ENCODE measurements around the gene HTR3B. TPM values are rescaled to one million over a fixed set of nuclear protein-coding genes. Genes with fewer than 3 reads are reported as not detected.
A peak's percentile ranks its signal among the peaks of the same experiment; 100 is the strongest.

The HTR3B gene
- total RNA-seq, 1 experiment from 2014 or later = not detected

GRCh38 chr11:113991170-113991569 lies 86.6 kb downstream of the HTR3B start:
- no peak for TF ChIP-seq CTCF (conservative IDR thresholded peaks at IDR 0.05)
- Histone ChIP-seq H3K27me3 (ENCODE audit: insufficient read depth, low read length) (no peaks in the 10 kb centered on the region), H3K79me2 (ENCODE audit: insufficient read depth, low read length) (no peaks in the 10 kb centered on the region), H3K79me1 (ENCODE audit: insufficient read depth, low read depth, low read length, poor library complexity, severe bottlenecking) (no peaks in the 10 kb centered on the region), H3K56ac (ENCODE audit: insufficient read length, low read depth, low read length) (no peak overlapping the region), H2AFZ (ENCODE audit: low read length) (no peak overlapping the region), H3K23ac (ENCODE audit: insufficient read length, low read depth, low read length) (no peak overlapping the region), H3K27ac (ENCODE audit: insufficient read length, low read depth, low read length) (no peak overlapping the region), H3K9me3 (ENCODE audit: control insufficient read depth, low read depth, low read length) (no peaks in the 10 kb centered on the region), H4K5ac (ENCODE audit: insufficient read length, low read depth, low read length) (no peak overlapping the region), H2BK15ac (ENCODE audit: low read depth, low read length) (no peak overlapping the region), H3T11ph (ENCODE audit: low read length) (no peak overlapping the region), H2BK5ac (ENCODE audit: insufficient read length, low read length) (no peak overlapping the region), H3K14ac (ENCODE audit: insufficient read depth, low read length) (no peak overlapping the region), H3K23me2 (ENCODE audit: insufficient read length, low read depth, low read length, poor library complexity, severe bottlenecking) (no peaks in the 10 kb centered on the region), H2BK20ac (ENCODE audit: low read depth, low read length, poor library complexity, severe bottlenecking) (no peak overlapping the region), H4K20me1 (ENCODE audit: control insufficient read depth, insufficient read depth, insufficient read length) (no peaks in the 10 kb centered on the region), H2BK120ac (ENCODE audit: low read depth, low read length, poor library complexity, severe bottlenecking) (no peak overlapping the region), H3K9ac (ENCODE audit: extremely low read depth, insufficient read length, low read length) (no peak overlapping the region), H2AK5ac (ENCODE audit: insufficient read length, low read length) (no peak overlapping the region), H3K4me2 (ENCODE audit: insufficient read depth, insufficient read length, low read length) (no peak overlapping the region), H3K4ac (ENCODE audit: low read depth, low read length) (no peak overlapping the region), H4K91ac (ENCODE audit: insufficient read length, low read depth, low read length) (no peak overlapping the region), H3K4me1 (ENCODE audit: insufficient read depth, low read length) (no peaks in the 10 kb centered on the region), H3K18ac (ENCODE audit: insufficient read length, low read depth, low read length) (no peak overlapping the region), H2BK12ac (ENCODE audit: insufficient read length, low read depth, low read length) (no peak overlapping the region), H4K8ac (replicated peaks; ENCODE audit: insufficient read length, low read depth, low read length) (no peak overlapping the region)
- Mint-ChIP-seq H3K27me3 (ENCODE audit: low read depth) (peaks cover 10% of the 10 kb centered on the region), H3K4me1 (peaks cover 25 to 37% of the 10 kb centered on the region in 2 experiments), H3K9me3 (no peaks in the 10 kb centered on the region; a peak in 1 of 5 replicates), H3K4me3 (no peak overlapping the region), H3K36me3 (ENCODE audit: insufficient read depth in 1 of 3, low read depth in 3 of 3) (no peaks in the 10 kb centered on the region), H3K27ac (no peak overlapping the region)
- WGBS (ENCODE audit: extremely low coverage, insufficient read length, low lambda C conversion rate) = no CpG with 5 or more reads among the region's 4 CpGs
- DNase-seq = peak; percentile 61
